NCI-H2196 (cell line): ENCODE data around the gene ADGRV1.
"Not testable (repeated sequence)": the region's sequence is repeated elsewhere in the genome, so short reads cannot be mapped to it uniquely, and the experiment has no call there.

ENCODE experiments used
- DNase-seq: peaks from one replicate; lab custom pipeline; 2025; ENCODE audit not compliant: unreplicated experiment; lab: John Stamatoyannopoulos, UW

Gene ADGRV1

GRCh38 chr5:90595766-90596165 lies 37.2 kb downstream of the ADGRV1 start:
- not testable (repeated sequence) for DNase-seq

- no peak for DNase-seq
These were observed 39.7 kb downstream of the ADGRV1 start for GRCh38 chr5:90598293-90598692.

DNA sequence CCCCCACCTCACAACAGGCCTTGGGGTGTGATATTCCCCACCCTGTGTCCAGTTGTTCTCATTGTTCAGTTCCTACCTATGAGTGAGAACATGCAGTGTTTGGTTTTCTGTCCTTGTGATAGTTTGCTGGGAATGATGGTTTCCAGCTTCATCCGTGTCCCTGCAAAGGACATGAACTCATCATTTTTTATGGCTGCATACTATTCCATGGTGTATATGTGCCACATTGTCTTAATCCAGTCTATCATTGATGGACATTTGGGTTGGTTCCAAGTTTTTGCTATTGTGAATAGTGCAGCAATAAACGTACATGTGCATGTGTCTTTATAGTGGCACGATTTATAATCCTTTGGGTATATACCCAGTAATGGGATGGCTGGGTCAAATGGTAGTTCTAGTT lies 41.7 kb downstream of the ADGRV1 start:
- not testable (repeated sequence) for DNase-seq

DNA sequence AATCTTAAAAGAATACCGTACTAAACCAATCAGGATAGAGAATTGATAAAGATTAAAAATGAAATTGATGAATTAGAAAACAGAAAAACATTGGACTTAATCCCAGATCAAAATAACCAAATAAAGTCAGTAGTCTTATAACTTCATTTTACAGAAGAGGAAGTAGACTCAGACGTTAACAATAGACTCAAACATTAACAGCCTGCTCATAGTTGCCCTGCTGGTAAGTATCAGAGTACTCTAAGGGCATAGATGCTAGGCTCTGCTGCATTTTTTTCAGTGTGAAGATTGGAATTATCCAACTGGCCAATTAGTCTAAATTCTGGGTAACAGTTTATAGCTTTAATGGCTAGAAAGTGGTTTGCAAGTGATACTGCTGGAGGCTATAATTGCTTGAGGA lies 42.9 kb downstream of the ADGRV1 start:
- no peak for DNase-seq

GRCh38 chr5:90602681-90603080 lies 44.1 kb downstream of the ADGRV1 start:
- DNase-seq: no peak

DNA sequence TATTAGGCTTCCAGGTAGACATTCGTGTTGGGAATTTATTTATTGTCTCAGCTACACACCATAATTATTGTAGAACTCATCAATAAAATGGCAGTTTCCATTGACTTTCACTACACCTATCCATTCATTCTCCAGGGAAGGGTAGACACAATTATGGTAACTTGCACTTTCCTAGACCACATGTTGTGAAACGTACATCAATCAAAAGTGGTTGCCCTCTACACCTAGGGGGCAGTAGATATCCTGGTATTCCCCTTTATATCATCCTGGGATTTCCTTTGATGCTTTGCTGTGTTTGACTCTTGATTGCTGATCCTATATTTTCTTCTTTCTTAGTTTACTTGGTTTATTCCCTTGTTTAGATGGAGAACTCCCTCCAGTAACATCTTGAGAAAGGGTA lies 47.9 kb downstream of the ADGRV1 start:
- DNase-seq: no peak

GRCh38 chr5:90612919-90613318 lies 54.3 kb downstream of the ADGRV1 start:
- DNase-seq: no peak

- no peak for DNase-seq
These were observed 54.9 kb downstream of the ADGRV1 start for GRCh38 chr5:90613459-90613858.

GRCh38 chr5:90613918-90614504 lies 55.4 kb downstream of the ADGRV1 start:
- DNase-seq: no peak

DNA sequence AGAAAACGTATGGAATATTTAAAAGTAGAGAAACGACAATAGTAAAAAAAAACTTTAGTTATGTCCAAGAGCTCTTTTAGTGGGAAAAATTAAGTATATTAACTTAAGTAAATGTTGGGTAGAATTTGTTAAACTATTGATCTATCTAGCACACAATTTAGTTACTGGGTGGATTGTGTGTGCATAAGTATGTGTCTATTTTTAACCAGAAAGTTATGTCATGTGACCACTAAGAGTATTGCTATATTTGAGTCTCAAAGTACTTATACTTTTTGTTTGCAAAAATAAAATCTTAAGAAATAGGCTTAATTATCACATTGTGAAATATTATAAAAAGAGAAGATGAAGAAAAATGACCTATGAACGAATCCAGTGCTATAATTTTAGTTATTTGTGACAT lies 56.8 kb downstream of the ADGRV1 start:
- DNase-seq: no peak

- no peak for DNase-seq
These were observed 59.5 kb downstream of the ADGRV1 start for GRCh38 chr5:90618071-90618470.

- DNase-seq: not testable (repeated sequence)
These were observed 61.2 kb downstream of the ADGRV1 start for GRCh38 chr5:90619762-90620161.

- DNase-seq: no peak
These were observed 63.3 kb downstream of the ADGRV1 start for GRCh38 chr5:90621848-90622247.

DNA sequence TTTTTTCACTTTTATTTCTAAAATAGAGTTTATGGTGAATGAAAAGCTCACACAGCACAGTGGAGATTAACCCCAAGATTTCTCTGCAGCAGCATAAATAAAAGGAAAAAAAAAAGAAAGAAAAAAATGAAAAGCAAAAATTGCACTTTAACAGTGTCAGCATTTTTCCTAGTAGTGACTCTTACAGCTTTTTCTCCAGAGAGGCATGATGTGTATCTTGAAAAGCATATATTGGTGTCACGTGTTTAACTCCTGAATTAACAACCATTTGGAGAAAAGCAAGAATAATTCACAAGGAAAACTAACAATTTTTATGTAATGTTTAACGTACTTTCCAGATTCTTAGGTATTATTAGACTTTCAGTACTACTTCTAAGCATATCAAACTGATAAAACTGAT lies 67.9 kb downstream of the ADGRV1 start:
- no peak for DNase-seq

- DNase-seq: no peak
These were observed 69.9 kb downstream of the ADGRV1 start for GRCh38 chr5:90628492-90628891.

GRCh38 chr5:90632791-90633190 lies 74.2 kb downstream of the ADGRV1 start:
- DNase-seq: no peak

DNA sequence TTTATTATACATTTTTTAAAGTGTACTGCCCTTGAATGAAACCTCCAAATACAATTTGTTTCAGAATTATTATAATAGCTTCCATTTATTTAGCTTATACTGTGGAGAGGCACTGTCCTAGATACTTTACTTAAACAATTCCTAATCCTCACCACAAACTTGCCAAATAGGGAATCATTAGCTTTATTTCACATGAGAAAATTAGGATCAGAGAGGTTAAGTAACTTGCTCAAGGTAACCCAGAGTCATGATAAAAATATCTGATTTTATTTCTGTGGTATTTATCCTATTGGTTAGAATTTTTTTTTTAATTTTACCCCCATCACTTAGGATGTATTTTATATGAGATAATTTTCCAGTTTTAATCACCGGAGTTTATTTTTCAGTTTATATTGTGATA lies 78.4 kb downstream of the ADGRV1 start:
- DNase-seq: no peak

DNA sequence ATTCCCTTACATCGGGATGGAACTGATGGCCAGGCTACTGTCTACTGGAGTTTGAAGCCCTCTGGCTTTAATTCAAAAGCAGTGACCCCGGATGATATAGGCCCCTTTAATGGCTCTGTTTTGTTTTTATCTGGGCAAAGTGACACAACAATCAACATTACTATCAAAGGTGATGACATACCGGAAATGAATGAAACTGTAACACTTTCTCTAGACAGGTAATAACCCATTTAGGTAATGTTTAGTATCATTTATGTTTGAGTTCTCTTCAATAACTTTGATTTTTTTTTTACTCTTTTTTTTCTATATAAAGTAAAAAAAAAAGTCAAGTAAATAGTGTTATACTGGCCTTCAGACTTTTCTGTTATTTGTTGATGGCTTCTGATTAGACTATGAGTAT lies 79.1 kb downstream of the ADGRV1 start:
- DNase-seq: no peak

GRCh38 chr5:90638878-90639277 lies 80.3 kb downstream of the ADGRV1 start:
- DNase-seq: no peak

DNA sequence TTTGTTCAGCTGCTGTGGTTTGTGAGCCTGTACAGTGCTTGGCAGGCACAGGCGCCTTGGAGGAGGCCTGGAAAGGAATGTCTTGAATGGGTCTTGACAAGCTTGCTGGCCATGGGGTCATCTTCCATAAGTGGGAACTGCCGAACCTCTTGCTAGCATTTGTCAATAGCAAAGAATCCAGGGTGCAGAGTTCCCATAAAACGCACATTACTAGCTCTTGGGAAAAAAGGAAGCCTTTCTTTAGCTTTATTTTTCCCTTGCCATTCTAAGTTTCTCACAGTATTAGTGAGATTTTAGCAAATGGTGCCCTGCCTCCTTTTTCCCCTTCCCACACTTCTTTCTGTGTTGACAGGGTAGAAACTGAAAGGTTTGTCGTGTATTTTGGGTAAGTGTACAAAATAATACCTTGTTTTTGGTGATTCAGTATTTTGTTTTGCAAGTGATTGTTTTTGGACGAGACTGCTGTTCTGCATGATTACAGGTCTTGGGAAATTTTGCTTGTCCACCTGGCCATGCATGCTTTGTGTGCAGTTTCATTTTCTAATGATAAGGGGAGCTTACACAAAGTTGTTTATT lies 82.0 kb downstream of the ADGRV1 start:
- DNase-seq: no peak

DNA sequence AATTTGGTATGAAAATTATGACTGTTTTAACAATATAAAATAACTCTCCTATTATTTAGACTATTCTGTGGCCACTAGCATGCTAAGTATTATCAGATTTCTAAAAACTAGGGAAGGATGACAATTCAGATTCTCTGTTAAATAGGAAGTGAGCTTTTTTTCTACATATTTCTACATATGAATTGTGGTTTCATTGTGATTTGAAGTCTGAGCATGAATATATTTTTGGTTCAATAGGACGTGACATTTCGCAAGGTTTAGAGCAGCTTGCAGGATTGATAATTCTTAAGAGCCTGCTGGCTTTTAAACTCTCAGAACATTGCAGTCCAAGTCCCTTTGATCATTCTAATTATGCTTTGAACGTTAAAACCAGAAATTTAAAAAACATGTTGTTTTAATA lies 82.9 kb downstream of the ADGRV1 start:
- no peak for DNase-seq

DNA sequence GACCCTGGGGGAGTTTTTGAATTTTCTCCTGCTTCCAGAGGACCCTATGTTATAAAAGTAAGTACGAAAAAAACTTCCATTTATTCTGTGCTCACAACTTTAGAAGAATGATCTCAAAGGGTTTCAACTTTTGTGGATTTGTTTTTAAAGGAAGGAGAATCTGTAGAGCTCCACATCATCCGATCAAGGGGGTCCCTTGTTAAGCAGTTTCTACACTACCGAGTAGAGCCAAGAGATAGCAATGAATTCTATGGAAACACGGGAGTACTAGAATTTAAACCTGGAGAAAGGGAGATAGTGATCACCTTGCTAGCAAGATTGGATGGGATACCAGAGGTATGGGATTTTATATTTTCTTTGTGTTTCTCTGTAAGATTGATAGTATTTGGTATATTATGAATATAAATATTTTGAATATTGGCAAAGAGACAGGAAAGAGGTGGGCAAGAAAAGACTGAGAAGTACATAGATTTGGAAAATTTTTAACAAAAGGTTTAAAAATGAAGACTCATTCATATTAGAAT lies 84.2 kb downstream of the ADGRV1 start:
- no peak for DNase-seq

GRCh38 chr5:90644132-90644531 lies 85.5 kb downstream of the ADGRV1 start:
- no peak for DNase-seq
